NCI-H82 treated with DMSO at 0.1 percent for 48 hours (cell line): ENCODE measurements around the gene NDUFA13.

Experiments used
- DNase-seq: peaks from one replicate; lab custom pipeline; 2025; ENCODE audit not compliant: unreplicated experiment; lab: John Stamatoyannopoulos, UW

The NDUFA13 gene

GRCh38 chr19:19506592-19506991, 9.4 kb upstream of the NDUFA13 start:
- DNase-seq = no peak

GRCh38 chr19:19507354-19507753, 8.7 kb upstream of the NDUFA13 start:
- DNase-seq = no peak

GRCh38 chr19:19508217-19508616, 7.8 kb upstream of the NDUFA13 start:
- no peak for DNase-seq

GRCh38 chr19:19510432-19510831, 5.6 kb upstream of the NDUFA13 start:
- DNase-seq = no peak

GRCh38 chr19:19513682-19514081, 2.3 kb upstream of the NDUFA13 start:
- DNase-seq = no peak

GRCh38 chr19:19514215-19514657, 1.8 kb upstream of the NDUFA13 start:
- DNase-seq = no peak

GRCh38 chr19:19514881-19515641, 964 bp upstream of the NDUFA13 start, which contains the start of gene TSSK6:
TSSK6 (minus strand) TSS chr19:19515548; CDS start chr19:19515427, 121 bp downstream.
- no peak for DNase-seq

- DNase-seq = no peak
Measured at GRCh38 chr19:19517235-19517619, 1.2 kb downstream of the NDUFA13 start.

GRCh38 chr19:19520989-19521388, 5.0 kb downstream of the NDUFA13 start:
- no peak for DNase-seq

GRCh38 chr19:19523177-19523576, 7.2 kb downstream of the NDUFA13 start:
- DNase-seq = no peak

- DNase-seq = no peak
Measured at GRCh38 chr19:19524053-19524452, 8.0 kb downstream of the NDUFA13 start.

GRCh38 chr19:19525611-19526380, 9.8 kb downstream of the NDUFA13 start:
- DNase-seq = no peak

GRCh38 chr19:19526581-19527370, 10.8 kb downstream of the NDUFA13 start:
- no peak for DNase-seq

- DNase-seq = no peak
Measured at GRCh38 chr19:19527371-19527656, 11.3 kb downstream of the NDUFA13 start.

- no peak for DNase-seq
Measured at GRCh38 chr19:19527674-19528625, 11.9 kb downstream of the NDUFA13 start.

GRCh38 chr19:19528721-19529490, 12.9 kb downstream of the NDUFA13 start, which contains the start of gene YJEFN3:
YJEFN3 (plus strand) TSS chr19:19528911; CDS start chr19:19528933, 22 bp downstream.
- DNase-seq = no peak

- DNase-seq = no peak
Measured at GRCh38 chr19:19529783-19530422, 13.9 kb downstream of the NDUFA13 start.

GRCh38 chr19:19530423-19530804, 14.4 kb downstream of the NDUFA13 start:
- no peak for DNase-seq

GRCh38 chr19:19530889-19531288, 14.9 kb downstream of the NDUFA13 start:
- DNase-seq = no peak
